ENCODE results near the gene NRCAM. TPM values are rescaled to one million over a fixed set of nuclear protein-coding genes. Genes with fewer than 3 reads are reported as not detected.

The NRCAM gene
- total RNA-seq, 2 donors from 2014 or later = 17.9 to 28.2 TPM

DNA sequence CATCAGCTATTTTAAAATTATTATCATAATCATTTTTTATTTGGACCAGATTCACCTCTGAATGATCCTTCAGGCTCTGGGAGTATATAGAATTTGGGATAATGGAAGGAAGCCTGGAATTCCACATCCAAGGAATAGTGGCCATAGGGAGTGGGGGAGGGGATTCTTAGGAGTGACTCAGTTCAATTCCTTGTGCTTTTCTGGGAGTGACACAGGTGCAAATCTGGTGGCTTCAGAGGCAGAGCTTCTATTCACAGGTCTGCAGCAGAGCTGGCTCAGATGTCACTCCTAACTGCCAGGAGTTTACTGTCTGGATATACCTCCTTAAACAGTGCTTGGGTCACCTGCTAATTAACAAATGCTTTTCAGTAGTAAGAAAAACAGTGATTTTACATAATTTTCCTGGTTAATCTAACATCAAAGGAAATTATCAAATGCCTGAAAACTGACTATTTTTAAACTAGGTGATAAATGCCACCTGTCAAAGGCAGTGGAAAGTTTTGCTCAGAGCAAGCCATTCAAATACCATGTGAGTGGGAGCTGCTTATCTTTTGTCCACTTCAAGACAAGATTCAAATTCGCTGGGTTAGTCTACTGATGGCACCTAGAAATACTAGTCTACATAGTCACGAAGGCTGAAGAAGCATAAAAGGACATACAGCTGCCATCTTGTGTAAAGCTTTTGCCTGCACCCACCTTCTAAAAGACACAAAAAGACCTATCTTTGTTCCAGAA is 219.4 kb downstream of the NRCAM start:
- H3K27me3 ChIP-seq (ENCODE audit: control insufficient read depth, insufficient read depth, low read length, poor library complexity, severe bottlenecking) = no peaks in the 10 kb centered on the region
- H3K9ac ChIP-seq (ENCODE audit: extremely low read depth, low read length, poor library complexity, severe bottlenecking) = peak overlapping the region; percentile 47
- DNase-seq = no peak
- TF ChIP-seq, protein P1, sequence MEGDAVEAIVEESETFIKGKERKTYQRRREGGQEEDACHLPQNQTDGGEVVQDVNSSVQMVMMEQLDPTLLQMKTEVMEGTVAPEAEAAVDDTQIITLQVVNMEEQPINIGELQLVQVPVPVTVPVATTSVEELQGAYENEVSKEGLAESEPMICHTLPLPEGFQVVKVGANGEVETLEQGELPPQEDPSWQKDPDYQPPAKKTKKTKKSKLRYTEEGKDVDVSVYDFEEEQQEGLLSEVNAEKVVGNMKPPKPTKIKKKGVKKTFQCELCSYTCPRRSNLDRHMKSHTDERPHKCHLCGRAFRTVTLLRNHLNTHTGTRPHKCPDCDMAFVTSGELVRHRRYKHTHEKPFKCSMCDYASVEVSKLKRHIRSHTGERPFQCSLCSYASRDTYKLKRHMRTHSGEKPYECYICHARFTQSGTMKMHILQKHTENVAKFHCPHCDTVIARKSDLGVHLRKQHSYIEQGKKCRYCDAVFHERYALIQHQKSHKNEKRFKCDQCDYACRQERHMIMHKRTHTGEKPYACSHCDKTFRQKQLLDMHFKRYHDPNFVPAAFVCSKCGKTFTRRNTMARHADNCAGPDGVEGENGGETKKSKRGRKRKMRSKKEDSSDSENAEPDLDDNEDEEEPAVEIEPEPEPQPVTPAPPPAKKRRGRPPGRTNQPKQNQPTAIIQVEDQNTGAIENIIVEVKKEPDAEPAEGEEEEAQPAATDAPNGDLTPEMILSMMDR (conservative IDR thresholded peaks at IDR 0.05) = no peak
- H3K27ac Mint-ChIP-seq = peak overlapping the region; percentile 62
- WGBS, 2 experiments (ENCODE audit: insufficient coverage in 1 of 2, insufficient read length in 1 of 2) = 80 to 87% methylated on average over 1 to 2 of the region's 2 CpGs
- H3K4me1 ChIP-seq (ENCODE audit: control insufficient read depth, insufficient read depth, low read length) = peaks cover 41% of the 10 kb centered on the region
- no peaks in the 10 kb centered on the region for H3K36me3 Mint-ChIP-seq (ENCODE audit: low read depth)
- H3K27me3 Mint-ChIP-seq (ENCODE audit: insufficient read depth) = no peaks in the 10 kb centered on the region
- H3K9me3 Mint-ChIP-seq = no peaks in the 10 kb centered on the region
- H3K36me3 ChIP-seq (ENCODE audit: control insufficient read depth, insufficient read depth, low read length) = no peaks in the 10 kb centered on the region
- H3K9me3 ChIP-seq (ENCODE audit: control insufficient read depth, low read length) = no peaks in the 10 kb centered on the region
- H3K4me3 ChIP-seq (ENCODE audit: low read length) = no peak overlapping the region
- H3K4me1 Mint-ChIP-seq = peaks cover 65% of the 10 kb centered on the region
- H3K4me3 Mint-ChIP-seq = no peak overlapping the region
- no peak overlapping the region for H3K27ac ChIP-seq (ENCODE audit: low read depth, low read length)

DNA sequence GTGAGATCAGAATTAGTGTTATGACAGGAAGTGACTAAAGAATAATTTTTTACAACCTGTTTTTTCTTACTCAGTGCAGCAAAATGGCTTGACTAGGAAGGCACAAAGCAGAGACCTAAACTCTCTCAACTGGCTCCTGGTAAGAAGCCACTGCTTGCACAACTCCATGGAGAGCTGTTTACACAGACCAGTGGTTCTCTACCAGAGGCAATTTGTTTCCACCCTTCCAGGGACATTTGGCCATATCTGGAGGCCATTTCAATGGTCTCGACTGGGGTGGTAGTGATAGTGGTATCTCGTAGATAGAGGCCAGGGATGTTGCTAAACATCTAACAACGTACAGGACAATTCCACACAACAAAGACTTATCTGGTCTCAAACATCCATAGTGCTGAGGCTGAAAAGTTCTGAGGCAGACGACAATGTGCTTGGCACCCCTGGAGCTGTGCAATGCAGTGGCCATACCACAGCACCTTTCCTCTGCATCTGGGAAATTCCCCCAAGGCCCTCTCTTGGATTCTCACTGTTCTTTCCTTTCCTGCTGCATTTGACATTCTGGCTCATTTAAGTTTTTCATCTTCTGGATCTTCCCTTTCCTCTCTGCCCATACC is 220.7 kb downstream of the NRCAM start:
- H3K9me3 Mint-ChIP-seq = no peaks in the 10 kb centered on the region
- H3K4me3 ChIP-seq (ENCODE audit: low read length) = no peak overlapping the region

DNA sequence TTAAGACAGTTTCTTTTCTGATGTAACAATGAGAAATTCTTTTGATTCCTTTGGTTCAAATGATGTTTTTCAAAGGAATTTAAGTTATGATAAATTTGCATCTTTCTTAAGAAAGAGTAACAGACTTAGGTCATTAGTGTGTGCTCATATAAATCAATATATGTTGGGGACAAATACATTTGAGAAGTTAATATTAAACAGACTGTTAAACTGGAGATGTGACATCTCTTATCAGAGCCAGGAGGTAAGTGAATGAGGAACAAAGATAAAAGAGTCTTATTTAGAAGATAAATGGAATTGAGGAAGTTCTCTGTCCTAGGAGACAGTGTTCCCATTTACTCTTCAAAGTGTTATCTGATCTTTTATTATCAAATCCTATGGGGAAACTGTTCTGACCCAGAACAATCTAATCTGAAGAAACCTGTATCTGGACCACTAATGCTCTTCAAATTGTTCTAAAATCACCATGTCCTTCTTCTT is 221.2 kb downstream of the NRCAM start:
- H3K36me3 ChIP-seq (ENCODE audit: control insufficient read depth, insufficient read depth, low read length) = no peaks in the 10 kb centered on the region
- H3K27me3 ChIP-seq (ENCODE audit: control insufficient read depth, insufficient read depth, low read length, poor library complexity, severe bottlenecking) = no peaks in the 10 kb centered on the region
- Mint-ChIP-seq H3K4me3 (no peak overlapping the region), H3K27ac (peak overlapping the region; percentile 74), H3K9me3 (no peaks in the 10 kb centered on the region), H3K27me3 (ENCODE audit: insufficient read depth) (no peaks in the 10 kb centered on the region), H3K4me1 (peaks cover 58% of the 10 kb centered on the region), H3K36me3 (ENCODE audit: low read depth) (peaks cover 7% of the 10 kb centered on the region)
- TF ChIP-seq, protein P1 (conservative IDR thresholded peaks at IDR 0.05) = no peak
- H3K27ac ChIP-seq (ENCODE audit: low read depth, low read length) = no peak overlapping the region
- H3K4me3 ChIP-seq (ENCODE audit: low read length) = no peak overlapping the region
- peak overlapping the region; percentile 47 for H3K9ac ChIP-seq (ENCODE audit: extremely low read depth, low read length, poor library complexity, severe bottlenecking)
- H3K4me1 ChIP-seq (ENCODE audit: control insufficient read depth, insufficient read depth, low read length) = peaks cover 37% of the 10 kb centered on the region
- DNase-seq = no peak
- no peaks in the 10 kb centered on the region for H3K9me3 ChIP-seq (ENCODE audit: control insufficient read depth, low read length)

More for the DNA sequence above, 220.7 kb downstream of the NRCAM start:
- TF ChIP-seq, protein P1 (conservative IDR thresholded peaks at IDR 0.05) = no peak
- WGBS, 2 experiments (ENCODE audit: insufficient coverage in 1 of 2, insufficient read length in 1 of 2) = 25 to 43% methylated on average over 1 to 4 of the region's 4 CpGs
- DNase-seq = peak; percentile 80
- Histone ChIP-seq H3K36me3 (ENCODE audit: control insufficient read depth, insufficient read depth, low read length) (no peaks in the 10 kb centered on the region), H3K27me3 (ENCODE audit: control insufficient read depth, insufficient read depth, low read length, poor library complexity, severe bottlenecking) (no peaks in the 10 kb centered on the region), H3K9me3 (ENCODE audit: control insufficient read depth, low read length) (no peaks in the 10 kb centered on the region), H3K9ac (ENCODE audit: extremely low read depth, low read length, poor library complexity, severe bottlenecking) (peak overlapping the region; percentile 47), H3K27ac (ENCODE audit: low read depth, low read length) (peak overlapping the region; percentile 28), H3K4me1 (ENCODE audit: control insufficient read depth, insufficient read depth, low read length) (peaks cover 41% of the 10 kb centered on the region)
- peaks cover 2% of the 10 kb centered on the region for H3K36me3 Mint-ChIP-seq (ENCODE audit: low read depth)
- H3K4me1 Mint-ChIP-seq = peaks cover 63% of the 10 kb centered on the region
- H3K4me3 Mint-ChIP-seq = no peak overlapping the region
- H3K27me3 Mint-ChIP-seq (ENCODE audit: insufficient read depth) = no peaks in the 10 kb centered on the region
- H3K27ac Mint-ChIP-seq = peak overlapping the region; percentile 74
